HFF-Myc (cell line): ENCODE results near the gene TIMP2.
"Not testable (repeated sequence)": the region's sequence is repeated elsewhere in the genome, so short reads cannot be mapped to it uniquely, and the experiment has no call there.

Experiments
- DNase-seq: peaks from one replicate; pipeline ENCODE4 v3.0.0-alpha.2; 2011; ENCODE audit warnings: low read depth; ENCODE audit errors: extremely low read depth
- H3K4me3 ChIP-seq: replicated peaks from 2 replicates; pipeline ENCODE4 v1.5.1; 2011; ENCODE audit warnings: low read depth, mild to moderate bottlenecking, control low read depth, low read length
- CTCF ChIP-seq: IDR thresholded peaks from 2 replicates; pipeline ENCODE4 v1.5.1; 2012; ENCODE audit warnings: mild to moderate bottlenecking, low read depth, low read length, control low read depth; ENCODE audit errors: missing control alignments

Gene TIMP2

GRCh38 chr17:78904371-78904770, 20.8 kb downstream of the TIMP2 start:
- TF ChIP-seq CTCF: no peak
- DNase-seq: no peak
- no peak overlapping the region for H3K4me3 ChIP-seq

GRCh38 chr17:78903101-78903779, 21.9 kb downstream of the TIMP2 start, which contains the start of gene CEP295NL:
Gene CEP295NL, minus strand, starts transcription at chr17:78903201. Its CDS starts 1,373 bp downstream, at chr17:78901828.
- DNase-seq: no peak
- no peak for TF ChIP-seq CTCF
- no peak within 1 kb of the TSS for H3K4me3 ChIP-seq

- DNase-seq, H3K4me3 ChIP-seq: not testable (repeated sequence)
These were observed 23.0 kb downstream of the TIMP2 start for GRCh38 chr17:78902231-78902630.

- no peak for TF ChIP-seq CTCF
- no peak overlapping the region for H3K4me3 ChIP-seq
- no peak for DNase-seq
These were observed 23.4 kb downstream of the TIMP2 start for GRCh38 chr17:78901806-78902205.

GRCh38 chr17:78900816-78901215, 24.4 kb downstream of the TIMP2 start:
- H3K4me3 ChIP-seq: no peak overlapping the region
- no peak for TF ChIP-seq CTCF
- DNase-seq: no peak

GRCh38 chr17:78899361-78900260, 25.6 kb downstream of the TIMP2 start:
- TF ChIP-seq CTCF: no peak
- H3K4me3 ChIP-seq: no peak overlapping the region
- no peak for DNase-seq

- TF ChIP-seq CTCF: no peak
- no peak overlapping the region for H3K4me3 ChIP-seq
- DNase-seq: no peak
These were observed 26.2 kb downstream of the TIMP2 start for GRCh38 chr17:78898947-78899346.
